Activated CD4-positive, alpha-beta T cell treated with anti-CD3 and anti-CD28 coated beads, Interleukin-2, amount 50 U/mL, for 4 hours (primary cell): ENCODE measurements around the gene CDH8.

Experiments
- DNase-seq, 2 experiments: peaks; one replicate each; pipeline ENCODE4 v3.0.0-alpha.2; 2020

CDH8 gene

DNA sequence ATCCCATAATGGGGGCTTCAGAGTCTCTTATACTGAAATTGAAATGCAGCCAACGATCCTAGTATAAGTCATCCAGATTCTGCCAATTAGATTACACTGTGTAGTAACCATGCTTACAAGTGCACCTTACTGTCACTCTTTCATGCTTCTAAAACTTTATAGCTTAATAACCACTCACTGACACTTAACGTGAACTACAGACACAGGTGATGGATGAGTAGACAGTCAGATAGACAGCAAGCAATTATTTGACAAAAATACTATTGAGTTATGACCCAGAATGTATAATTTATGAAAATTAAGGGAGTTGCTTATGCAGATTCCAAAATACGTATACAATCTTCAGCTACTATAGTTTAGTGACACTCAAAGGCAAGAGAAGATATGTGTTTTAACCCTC lies 6.3 kb downstream of the CDH8 start:
- no peak for DNase-seq

DNA sequence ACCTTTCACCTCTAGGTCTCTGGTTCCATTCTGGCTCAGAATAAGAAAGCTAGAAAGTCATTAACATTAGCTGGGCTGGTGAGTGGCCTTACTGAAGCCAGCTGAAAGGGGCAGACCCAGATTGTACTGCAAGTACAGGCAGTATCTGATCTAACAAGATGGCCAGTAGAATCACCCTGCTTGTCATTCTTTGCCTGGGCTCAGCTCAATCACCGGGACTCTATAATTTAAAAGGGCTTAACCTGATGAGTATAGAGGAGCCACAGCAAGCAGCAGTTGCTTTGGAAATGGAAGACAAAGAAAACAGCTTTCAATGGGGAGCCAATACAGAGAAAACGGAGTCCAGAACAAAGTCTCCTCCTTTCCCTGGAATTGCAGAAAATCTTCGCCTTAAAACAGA lies 13.6 kb downstream of the CDH8 start:
- no peak for DNase-seq

DNA sequence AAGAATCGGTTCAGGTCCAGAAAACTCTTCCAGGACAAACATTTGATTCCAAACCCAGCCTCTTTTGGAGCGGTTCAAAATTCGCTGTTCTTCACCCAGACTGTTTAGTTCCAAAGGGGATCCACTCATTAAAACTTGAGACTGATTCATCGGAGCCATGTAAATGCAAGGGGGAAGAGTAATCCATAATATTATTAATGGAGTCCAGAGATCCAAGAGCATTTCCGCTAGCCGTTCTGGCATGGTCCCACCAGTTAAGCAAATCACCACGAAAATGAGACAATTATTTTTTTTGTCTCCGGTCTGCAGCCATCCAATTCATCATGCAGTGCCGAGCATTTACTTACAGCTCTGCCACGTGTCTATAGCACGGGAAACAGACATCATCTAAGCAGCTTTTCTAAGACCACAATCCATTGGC lies 15.1 kb downstream of the CDH8 start:
- no peak for DNase-seq

DNA sequence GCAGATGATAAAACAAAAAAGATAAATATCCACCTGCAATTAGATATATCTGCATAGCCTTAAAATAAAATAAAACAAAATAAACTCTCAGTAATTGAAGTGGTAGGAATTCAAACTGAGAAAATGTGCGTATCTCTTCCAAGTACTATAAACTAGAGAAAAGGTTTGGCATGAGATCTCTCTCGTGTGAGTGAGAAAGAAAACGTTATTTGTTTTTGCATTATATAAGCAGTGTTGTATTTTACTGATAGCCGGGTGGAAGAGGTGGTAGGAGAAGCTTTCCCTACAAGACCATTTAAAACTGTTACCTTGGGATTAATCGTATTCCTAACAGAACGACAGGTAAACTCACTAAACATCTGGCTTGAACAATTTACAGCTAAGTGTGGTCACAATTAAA lies 15.6 kb downstream of the CDH8 start:
- DNase-seq: no peak

DNA sequence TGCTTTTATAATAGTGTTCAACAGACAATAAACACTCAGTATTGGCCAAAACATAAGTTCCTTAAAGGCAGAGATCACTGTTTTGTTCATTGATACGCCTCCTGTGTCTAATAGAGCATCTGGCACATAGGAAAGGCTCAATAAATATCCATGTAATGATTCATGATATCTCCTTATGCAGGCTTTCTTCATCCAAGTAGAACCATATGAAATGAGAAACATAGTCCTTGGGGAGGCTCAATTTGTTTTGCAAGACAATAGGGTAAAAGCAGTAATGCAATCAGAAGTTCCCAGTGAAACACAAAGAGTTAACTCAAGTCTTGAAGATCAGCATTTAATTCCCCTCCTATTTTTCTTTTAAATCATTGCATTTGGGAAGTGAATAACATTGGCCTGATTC lies 16.4 kb downstream of the CDH8 start:
- DNase-seq: no peak

DNA sequence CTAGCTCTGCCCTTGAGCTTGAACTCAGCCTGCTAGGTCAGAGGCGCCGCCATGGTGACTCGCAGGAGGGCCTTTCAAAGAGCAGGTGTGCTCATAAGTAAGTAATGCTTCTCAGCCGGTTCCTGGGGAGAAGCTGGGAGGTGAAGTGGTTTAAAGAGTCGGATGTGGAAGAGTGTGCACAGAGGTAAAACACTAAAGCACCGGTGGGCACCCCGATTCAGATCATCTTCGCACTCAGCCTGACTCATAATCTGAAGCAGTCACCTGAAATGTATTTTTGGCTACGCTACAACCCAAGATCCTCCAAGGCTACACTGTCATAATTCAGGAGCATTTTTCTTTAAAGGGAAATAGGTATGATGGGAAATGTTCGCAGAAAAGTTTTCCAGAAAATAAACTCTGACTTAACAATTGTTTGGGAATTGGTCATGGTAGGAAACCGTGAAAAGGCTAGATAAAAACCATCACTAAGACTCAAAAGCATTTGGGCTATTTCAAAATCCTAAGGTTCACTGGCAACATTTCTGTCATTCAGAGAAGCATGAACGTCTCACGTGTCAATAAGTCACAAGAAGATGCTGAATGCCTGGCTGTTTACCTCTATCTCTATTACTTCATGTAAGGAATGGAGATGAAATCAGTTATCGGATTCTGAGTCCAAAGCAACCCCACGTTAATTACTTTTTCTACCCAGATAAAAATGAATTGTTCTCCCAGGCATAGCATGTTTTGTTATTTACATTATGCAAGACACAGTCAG lies 17.8 kb downstream of the CDH8 start:
- DNase-seq: no peak

DNA sequence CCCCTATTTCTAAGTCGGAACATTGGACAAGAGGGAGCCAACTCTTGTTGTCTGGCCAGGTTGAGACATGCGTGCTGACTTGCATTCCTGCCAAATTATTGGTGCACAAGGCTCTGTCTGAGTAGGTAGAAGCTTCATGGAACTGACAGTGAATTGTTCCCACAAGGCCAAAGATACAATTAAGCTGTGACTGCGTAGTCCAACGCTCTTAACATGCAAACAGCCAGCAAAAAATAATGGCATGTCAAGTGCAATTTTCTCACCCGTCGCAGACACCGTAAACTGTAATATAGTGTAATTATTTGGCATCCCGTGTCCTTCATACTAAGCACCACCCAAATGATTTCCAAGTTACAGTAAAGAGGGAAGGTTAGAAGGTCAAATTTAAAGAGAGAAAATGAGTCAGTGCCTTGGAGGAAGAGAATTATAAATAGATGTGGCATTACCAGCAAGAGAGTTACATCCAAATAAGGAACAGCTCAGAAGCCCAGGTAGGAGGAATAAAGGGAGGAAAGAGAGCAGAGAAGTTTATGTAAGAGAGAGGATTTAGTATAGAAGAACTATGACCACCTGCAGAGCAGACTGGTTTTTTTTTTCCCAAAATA lies 21.8 kb downstream of the CDH8 start:
- DNase-seq: no peak

DNA sequence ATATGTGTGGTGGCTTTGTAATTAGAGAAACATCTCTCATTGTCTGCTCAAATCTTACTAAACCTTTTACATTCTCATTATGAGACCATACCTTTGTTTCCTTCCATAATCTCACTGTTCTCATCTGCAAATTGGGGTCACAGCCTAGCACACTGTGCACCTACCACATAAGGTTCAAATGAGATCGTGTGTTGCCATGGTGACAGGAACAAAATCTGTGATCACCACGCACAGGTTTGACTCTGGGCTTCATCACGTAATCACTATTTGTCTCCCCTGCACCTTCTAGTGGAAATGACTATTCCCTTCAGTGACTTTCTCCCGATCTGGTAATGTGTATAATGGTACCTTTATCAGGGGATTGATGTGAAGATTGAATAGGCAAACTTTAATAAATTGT lies 26.1 kb downstream of the CDH8 start:
- no peak for DNase-seq

DNA sequence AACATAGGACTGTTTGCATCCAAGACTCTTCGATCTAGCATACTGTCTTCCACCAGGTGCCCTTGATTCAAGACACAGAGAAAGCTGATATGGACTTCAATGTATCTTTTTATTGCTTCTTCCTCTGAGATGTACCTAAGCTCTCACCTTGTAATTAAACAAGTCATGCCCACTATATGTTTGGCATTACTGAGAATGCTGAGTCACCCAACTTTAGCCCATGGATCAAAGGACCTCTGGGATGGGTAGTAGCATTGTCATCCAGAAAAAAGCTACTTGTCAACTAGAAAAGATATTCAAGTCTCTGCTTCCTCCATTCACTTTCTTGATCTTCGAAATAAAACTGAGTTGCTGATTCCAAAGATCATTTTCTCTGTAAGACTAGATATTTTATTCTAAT lies 37.8 kb downstream of the CDH8 start:
- DNase-seq: no peak

DNA sequence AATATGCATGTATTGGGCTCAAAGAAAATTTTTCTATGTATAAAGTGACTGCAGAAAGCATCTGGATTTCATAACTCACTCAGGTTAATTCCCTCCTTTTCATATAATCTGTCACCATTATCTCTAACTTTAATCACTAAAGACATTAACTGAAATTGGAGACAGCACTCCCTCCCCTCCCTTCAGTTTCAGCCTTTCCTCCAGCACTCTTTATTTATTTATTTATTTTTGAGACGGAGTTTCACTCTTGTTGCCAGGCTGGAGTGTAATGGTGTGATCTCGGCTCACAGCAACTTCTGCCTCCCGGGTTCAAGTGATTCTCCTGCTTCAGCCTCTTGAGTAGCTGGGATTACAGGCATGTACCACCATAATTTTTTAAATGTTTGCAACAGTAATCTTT lies 43.1 kb downstream of the CDH8 start:
- DNase-seq: no peak

DNA sequence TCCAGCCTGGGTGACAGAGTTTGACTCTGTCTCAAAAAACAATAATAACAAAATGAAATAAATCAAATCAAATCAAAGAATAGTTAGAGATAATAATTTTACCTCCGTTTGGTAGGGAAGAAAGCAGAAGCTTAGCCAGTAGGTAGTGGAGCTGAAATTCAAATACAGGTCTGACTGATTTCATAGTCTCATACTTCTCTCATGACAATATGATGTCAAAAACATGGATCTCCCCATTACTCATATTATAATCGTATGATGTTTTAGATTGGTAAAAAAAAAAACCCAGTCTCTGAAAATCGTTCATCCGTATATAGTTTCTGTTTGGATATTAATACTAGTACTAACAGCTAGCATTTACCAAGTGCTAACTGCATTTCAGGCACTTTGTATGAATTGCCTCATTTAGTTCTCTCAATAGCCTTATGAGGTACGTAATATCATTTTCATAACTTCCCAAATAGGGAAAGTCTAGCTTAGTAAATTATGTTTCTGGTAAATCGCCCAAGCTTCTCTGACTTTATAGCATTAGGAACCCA lies 48.7 kb downstream of the CDH8 start:
- DNase-seq: no peak

DNA sequence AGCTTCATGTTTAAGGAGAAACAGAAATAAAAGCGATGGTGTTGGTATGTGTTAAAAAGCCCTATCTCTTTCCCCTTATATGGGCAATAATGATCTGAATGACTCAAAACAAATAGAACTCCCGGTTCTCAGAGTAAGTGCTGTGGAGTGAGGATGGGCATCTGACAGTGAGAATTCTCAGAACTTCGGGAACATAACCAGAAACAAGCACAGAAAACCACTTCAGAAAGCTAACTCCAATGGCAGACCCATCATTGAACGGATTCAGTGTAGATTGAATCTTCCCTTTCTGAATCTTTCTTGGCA lies 67.2 kb downstream of the CDH8 start:
- DNase-seq: no peak

DNA sequence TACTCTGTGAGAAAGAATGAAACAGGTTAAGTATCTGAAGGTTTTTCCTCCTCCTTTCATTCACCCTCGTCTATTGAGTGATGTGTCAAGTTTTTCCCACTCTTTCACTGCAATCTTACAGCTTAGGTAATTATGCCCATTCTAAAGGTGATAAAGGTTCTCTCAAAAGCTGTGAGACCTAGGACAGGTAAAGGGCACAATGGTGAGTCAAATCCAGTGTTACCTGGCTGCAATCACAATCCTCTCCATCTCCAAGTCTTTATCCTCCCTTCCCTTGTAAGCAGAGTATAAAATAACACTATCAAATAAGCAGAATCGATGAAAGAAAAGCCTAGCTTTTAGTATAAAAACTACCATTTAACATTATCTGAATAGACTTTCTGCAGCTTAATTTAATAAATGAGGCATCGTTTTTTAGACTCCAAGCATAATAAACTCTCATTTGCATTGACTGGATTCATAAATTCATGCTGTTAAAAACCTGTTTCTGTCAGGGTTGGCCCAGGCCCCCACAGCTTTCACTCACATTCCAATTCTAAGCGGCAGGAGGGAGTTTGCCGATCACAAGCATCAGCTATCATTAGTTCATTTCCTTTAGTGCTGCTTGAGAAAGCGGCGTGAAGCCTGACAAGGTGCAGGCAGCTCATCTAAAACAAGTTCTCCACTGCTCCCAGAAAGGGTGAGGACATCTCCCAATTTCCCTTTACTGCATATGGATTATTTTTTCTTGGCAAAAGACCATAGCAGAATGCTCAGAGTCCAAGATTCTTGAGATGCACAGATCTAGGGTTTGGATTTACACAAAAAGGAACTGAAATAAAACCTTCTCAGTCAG lies 67.8 kb downstream of the CDH8 start:
- no peak for DNase-seq

DNA sequence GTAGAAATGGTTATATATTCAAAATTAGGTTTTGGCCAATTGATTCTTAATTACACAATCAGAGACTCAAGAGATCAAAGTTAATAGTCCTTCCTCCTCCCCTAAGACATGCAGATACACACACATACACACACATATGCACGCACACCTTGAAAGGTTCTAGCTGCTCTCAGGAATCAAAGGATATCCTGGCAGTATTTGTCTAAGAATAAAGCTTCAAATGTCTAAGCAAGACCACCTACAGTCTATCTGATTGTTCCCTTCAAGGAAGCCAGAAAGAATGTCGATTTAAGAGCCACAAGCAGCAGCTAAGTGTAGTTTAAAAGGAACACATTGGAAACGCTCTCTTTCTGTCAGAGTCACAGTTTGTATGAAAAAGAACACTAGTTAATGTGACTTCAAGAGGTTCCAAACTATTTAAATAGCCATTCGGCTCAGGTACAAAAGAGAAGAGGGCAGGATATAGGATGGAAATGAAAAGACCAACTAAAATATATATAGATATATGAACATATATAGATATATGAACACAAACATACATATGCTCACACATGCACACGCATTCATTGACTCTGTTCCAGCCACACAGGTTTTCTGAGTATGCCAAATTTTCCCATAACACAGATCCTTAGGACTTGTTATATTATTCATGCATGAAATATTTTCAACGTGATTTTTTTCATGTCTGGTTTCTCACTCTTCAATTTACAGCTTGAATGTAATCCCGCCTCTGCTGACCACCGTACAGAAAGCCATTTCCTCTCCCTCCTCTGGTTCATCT lies 79.0 kb downstream of the CDH8 start:
- no peak for DNase-seq

DNA sequence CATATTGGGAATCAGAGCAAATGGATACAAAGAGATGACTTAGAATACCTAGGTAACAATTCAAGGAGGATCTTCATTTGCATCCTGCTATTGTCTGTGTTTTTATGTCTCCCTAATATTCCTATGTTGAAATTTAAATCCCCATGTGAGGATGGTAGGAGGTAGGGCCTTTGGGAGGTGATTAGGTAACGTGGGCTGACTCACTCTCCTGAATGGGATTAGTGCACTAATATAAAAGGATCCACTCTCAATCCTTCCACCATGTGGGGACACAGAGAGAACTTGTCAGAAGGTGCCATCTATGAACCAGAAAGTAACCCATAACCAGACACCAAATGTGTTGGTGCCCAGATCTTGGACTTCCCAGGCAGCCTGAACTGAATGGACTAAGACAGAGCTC lies 83.4 kb downstream of the CDH8 start:
- DNase-seq: no peak

DNA sequence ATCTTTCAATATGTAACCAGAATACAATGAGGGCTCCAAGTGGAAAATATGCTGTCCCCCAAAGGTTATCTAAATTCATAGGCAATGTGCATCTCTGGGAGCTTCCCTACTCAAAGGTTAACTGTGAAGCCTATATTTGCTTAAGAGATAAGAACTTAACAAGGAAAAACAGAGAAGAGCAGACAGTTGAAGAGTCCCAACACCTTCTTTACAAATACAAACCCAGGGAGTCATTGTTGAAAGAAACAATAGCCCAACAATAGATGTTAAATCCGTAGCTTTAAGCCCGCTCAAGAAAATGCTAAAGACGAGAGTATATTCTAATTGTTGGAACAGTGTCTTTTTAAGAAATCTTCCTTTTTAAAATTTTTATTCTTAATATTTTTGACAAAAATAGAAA lies 87.8 kb downstream of the CDH8 start:
- DNase-seq: no peak

DNA sequence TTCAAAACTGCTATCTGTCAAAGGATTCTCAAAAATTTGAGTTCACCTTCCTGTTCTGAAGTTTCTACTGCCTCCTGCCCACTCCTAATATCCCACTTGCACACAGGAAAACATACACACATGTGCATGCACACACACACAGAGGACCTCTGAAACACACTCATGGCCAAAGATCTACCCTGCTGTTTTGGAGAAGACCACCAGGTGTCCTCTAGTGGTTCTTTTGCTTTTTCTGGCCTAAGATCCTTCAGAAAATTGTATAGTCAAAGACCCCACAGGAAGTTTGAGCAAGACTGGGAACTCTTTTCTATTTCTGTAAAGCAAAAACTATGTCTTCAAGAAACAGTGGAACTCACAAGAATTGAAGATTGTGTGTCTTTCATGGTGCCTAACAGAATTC lies 90.2 kb downstream of the CDH8 start:
- no peak for DNase-seq

DNA sequence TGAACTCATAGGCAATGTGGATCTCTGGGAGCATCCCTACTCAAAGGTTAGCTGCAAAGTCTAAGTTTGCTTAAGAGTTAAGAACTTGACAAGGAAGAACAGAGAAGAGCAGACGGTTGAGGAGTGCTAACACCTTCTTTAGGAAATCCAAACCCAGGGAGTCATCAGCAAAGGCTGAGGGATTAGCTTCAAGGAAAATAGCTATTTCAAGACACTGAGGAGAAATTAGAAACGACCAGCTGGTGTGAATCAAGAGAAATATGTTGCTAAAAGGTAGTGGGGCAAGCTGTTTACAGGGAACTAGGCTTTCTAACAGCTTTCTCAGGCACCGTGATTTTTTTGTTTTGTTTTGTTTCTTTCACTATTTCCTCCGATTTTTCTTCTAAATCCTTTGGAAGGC lies 90.7 kb downstream of the CDH8 start:
- DNase-seq: no peak

DNA sequence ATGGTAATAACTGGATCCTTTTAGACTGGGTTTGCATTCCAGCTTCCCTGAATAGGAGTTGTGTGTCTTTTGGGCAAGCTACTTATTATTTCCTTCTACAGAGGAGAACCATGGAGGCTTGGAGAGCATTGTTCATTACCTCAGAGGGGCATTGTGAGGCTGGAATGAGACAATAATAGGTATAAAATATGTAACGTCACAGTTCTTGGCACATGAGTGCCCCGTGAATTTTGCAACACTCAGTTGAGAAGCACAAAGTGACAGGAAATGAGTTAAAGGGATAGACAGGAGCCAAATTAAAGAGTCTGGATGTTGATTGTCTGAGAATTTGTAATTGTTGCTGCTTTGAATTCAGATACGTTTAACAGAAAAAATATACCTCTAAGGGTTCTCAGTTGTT lies 92.2 kb downstream of the CDH8 start:
- DNase-seq: no peak

DNA sequence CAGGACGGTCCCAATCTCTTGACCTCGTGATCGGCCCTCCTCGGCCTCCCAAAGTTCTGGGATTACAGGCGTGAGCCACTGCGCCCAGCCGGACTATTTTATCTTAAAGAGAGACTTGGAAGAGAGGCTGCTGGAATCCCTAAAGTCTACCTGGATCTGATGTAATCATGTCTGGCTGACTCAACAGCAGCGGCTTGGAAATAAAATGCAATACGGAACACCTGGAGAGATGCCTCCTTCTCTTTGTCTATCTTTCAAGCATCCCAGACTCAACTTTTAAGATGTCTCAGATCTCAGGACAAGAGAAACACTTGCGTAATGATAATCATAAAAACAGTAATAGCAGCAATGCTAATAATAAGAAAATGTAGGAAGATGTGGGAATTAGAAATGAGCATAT lies 95.6 kb downstream of the CDH8 start:
- no peak for DNase-seq

DNA sequence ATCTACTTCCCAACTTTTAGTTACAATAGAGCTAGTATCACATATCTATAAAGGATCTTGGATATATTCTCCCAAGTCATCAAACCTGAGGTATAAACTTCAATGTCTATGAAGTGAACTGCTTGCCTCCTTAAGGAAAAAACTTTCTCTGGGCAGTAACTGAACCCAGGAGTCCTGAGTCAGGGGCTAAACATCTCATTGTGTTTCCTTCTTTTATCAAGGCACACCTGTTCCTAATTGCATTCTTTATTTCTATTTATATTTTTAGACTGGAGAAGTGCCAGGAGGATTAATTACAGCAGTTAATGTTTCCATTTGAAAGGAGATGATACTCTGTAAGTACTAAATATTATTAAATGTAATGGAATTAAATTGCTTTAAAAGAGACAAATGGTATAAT lies 98.6 kb downstream of the CDH8 start:
- no peak for DNase-seq

DNA sequence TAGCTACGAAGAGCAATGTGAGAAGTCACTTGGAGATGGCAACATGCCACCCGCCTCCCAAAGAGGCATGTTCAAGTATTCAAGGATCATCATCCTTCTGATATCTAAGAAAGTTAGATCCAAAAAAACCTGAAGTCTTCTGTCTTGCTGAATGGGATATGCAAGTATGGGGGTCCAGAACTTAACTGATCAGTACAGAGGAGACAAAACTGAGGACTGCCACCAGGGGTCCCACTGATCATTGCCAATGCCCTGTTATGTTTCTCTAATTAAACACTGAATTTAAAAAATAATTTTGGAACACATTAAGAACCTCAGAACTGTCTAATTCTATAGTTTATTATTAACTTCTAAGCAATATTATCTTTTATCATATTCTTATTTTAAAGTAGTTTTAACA lies 99.7 kb downstream of the CDH8 start:
- DNase-seq: no peak

DNA sequence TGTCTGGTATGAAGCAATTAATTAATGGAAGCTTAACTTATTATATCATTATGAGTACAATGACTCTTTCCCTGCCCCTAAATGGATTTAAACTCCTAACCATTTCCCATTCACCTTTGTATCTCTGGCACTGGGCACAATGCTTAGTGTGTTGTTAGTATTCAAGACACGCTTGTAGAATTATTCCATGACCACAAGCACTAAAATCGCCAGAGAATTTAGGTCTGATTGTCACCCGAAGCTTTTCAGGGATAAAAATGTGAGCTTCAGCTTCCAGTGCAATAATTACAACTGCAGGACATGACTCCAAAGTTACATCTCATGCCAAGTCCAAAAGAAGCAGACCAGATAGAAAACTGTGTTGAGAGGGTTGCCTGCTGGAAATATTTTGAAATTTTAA lies 101.6 kb downstream of the CDH8 start:
- DNase-seq: no peak
